T-helper 9 cell (primary cell): Measurements from ENCODE around the gene R3HCC1L.

Experiments used
- DNase-seq: peaks from one replicate; pipeline ENCODE4 v3.0.0-alpha.2; 2020

Gene R3HCC1L

DNA sequence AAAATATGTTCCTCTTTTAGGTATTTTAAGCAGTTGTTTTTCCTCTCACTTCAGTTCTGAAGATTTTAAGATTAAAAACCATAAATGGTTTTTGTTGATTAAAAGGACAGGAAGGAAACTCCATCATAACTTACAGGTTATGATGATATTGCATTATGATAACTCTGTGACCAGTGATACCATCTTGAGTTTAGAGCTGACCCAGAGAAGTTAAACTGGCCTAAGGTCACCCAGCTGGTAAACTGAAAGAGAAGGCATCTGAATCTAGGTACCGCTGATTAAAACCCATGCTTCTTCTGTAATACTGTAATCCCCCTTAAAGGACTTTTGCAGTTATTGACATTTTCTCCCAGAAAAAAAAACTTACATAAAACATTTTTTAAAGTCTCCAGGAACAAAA is 103.9 kb downstream of the R3HCC1L start:
- DNase-seq, result no peak

DNA sequence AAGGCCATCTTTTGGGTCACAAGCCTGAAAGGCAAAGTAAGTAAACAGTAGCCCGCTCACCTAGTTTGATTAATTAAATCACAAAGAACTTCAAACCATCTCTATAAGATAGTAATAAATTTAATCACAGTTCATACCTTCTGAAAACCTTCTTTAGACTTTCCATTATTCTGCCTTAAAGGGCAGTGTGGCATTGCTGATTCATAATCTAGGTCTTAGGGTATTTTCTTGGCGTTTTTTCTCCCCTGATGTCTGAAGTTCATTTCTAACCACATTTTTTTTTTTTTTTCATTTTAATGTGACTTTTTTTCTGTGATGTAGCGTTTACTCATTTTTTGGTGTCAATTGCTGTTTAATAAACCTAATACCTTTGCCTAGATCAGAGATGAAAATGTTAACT is 106.1 kb downstream of the R3HCC1L start:
- DNase-seq, result no peak

DNA sequence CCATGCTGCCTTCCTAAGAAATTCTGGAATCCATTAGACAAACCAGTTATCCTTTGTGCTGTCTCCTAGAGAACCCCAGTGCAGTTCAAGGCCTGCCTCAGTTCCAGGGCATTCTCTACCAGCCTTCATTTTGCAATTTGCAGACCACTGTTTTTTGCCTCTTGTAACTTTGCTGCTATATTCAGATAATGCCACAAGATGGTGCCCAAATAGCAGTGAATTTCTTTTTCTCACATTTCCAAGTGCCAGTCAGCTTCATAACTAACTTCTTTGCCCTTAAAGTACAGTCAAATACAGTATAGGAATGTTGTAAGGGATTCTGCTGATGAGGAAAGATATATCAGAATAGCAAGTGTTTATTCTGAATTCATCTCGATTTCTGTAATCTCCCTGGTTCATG is 108.4 kb downstream of the R3HCC1L start:
- DNase-seq, result no peak

DNA sequence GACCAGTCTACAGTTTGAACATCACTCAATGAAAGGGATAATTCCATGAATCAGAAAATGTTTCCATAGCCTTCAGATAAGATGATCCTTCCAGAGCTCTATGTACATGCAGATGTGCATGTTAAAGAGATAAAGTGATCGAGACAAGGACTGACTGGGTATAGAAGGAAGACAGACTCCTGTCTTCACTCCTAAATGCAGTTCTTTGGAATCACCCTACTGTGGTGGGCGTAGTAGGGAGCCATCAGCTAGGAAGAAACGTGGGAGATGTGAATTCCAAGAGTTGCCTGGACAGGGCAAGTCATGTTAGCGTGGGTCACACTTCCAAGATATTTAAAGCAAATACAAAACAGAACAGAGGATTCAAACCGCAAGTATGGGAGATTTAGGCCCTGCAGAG is 109.7 kb downstream of the R3HCC1L start:
- DNase-seq, result no peak

DNA sequence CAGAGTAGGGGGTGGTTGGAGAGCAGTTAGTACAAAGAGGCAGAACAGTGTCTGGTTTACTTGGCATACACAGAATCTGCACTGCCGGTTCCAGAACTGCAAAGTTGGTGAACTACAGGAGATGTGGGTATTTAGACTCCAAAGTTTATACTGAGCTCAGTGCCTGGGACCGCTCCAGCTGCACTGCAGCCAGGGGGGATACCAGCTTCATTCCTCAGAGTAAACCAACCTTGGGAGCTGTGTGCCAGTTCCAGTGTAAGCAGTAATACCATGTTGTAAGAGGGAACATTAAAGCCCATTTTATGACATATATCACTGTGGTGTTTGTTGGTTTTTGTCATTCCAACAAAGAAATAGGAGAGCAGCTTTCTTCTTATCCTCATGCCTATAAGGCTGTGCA is 110.1 kb downstream of the R3HCC1L start:
- DNase-seq, result no peak

DNA sequence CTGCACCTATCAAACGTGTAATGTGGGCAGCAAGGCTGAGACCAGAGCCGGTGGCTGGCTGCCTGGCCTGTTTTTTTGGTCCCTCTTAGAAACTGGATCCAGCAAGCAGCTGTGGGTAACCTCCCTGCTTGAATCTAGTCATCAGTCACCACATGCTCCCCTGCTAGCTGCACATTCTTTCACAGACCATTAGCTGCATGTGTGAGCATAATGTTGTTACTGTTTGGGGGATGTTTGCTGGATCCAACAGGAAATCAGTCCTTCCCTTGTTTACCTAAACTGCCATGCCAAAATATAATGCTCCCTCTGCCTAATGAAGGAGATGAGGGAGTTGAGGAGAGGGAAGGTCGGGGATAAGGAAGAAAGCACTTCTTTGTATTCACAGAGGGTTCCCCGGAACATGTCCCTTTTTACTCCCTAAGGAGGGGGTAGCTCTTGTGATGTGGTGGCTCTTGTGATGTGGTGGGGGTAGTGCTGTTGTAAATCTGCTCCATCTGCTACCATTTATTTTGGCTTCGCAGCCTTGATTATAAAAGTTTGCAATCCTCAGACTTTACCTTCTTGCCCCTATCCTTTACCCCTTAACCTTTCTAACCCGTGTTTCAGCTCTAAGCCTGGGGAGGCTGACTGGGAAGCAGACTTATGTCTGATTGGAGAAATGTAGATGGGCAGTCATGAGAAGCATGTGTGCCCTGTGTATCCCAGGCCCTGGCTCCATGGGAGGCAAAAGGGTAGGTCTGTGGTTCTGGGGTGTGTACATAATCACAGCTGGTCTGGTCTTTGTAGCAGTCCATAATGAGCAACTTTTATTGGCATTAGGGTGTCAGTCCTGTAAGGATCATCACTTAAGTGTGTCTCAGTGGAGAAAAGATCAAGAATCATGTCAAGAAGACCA is 112.7 kb downstream of the R3HCC1L start:
- DNase-seq, result no peak

DNA sequence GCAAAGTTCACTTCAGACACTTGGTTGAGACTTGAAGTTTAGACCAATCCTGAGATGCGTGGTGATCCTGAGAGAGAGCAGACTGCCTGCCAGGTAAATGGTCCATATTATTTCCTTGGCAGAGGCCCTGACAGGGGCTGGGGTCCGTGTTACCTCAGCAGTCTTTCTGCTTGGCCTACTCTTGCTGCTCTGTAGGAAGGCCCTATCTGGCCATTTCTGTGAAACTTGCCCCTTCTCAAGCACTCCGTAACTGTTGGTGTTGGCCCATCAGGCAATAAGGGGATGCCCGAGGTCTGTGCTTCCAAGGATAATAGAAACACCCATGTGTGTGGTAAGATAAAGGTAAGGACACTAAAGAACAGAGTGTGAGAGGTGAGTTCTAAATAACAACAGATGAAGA is 113.6 kb downstream of the R3HCC1L start:
- DNase-seq, result no peak

DNA sequence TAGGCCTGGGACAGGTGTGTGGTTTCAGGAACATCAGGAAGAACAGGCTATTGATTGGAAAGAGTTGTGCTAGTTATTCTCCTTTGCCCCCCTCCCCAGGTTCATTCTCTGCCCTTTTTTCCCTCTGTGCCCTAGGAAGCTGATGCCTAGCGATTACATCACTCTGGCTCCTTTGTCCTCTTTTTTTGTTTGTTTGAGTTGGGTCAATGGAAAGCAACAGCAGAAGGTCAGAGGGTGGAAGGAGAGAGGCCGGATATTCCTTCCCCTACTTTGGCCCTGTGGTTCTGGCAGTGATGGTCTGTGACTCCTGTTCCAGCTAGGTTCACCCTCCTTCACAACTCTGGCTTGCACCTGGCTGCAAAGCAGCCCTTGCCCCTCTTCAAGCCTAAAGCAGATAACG is 114.7 kb downstream of the R3HCC1L start:
- DNase-seq, result no peak

DNA sequence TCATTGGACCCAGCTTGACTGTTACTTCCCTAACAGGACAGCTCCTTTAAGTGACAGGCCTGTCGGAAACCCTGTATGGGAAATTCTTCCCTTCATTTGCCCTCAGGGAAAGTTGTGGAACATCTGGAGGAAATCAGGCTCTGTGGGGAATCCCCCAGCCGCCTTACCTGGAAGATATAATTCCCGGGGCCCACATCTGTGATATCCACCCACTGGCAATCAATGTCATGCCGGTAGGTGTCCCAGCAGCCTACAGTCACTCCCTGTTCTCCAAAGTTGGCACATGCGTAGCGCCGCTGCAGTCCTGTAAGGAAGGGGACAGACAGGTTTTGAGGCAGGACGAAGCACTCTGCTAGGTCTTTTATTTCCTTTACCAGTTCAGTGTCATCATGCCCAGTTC is 116.9 kb downstream of the R3HCC1L start:
- DNase-seq, result no peak

DNA sequence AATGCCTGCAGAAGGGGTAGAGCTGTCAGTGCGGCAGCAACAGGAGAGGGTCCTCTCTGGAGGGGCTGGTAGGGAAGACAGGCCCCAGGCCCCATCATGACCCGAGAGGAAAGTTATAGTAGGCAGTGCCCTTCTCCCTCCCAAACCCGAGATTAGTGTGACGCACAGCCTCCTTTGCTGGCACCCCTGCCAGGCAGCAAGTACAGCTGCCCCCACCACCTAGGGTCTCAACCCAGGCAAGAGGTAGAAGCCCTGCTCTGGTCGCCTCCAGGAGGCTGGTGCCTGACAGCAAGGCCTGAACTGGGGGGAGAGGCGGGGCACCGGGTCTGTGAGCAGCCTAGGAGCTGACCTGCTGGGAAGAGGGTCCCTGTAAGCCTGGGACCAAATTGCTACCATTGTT is 118.0 kb downstream of the R3HCC1L start:
- no peak for DNase-seq

DNA sequence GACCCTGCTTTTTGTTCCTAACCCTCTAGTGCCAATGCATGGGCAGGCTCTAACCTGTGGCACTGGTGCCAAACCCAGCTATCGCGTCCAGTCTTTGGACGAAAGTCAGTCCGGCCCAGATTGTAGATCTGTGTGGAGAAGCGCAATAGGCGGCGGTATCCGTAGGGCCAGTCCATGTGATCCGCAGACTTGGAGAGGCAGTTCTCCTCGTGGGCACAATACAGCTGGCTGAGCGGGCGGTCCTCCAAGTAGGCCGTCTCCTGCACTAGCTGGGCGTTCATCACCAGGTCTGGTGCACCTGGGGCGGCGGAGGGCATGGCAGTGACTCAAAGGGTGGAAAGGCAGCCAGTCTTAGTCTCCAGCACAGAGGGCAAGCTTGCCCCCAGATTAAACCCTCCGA is 119.0 kb downstream of the R3HCC1L start:
- no peak for DNase-seq

DNA sequence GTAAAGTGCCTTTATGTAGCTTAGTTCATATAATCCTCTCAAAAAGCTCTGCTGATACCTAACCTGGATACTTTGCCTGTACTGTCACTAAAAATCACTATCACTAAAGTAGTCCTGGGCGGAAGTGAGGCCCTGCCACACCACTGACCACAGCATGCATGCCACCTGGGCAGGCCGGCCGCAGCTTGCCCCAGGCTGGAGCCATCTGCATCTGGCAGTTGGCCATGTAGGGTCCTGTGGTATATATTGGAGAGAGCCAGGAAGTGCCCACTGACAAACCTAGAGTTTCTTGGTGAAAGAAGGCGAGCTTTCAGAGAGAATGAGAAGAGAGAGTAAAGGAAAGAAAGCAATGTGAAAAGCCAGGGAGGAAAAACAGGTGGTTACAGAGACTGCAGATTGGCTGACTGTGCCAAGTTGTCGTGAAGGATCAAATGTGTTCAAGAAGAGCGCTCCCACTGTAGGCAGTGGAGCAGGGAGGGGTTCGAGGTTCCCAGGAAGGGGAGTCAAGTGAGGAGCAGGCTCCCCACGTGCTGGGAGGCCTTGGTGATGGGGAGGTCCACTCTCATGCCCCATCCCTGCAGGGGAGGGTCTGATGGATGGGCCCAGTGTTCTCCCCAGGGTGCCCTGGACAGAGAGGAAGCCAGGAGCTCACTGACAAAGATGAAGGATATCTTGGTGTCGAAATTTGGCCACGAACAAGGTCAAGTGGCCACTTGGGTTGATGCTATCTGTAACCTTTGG is 119.9 kb downstream of the R3HCC1L start:
- no peak for DNase-seq

DNA sequence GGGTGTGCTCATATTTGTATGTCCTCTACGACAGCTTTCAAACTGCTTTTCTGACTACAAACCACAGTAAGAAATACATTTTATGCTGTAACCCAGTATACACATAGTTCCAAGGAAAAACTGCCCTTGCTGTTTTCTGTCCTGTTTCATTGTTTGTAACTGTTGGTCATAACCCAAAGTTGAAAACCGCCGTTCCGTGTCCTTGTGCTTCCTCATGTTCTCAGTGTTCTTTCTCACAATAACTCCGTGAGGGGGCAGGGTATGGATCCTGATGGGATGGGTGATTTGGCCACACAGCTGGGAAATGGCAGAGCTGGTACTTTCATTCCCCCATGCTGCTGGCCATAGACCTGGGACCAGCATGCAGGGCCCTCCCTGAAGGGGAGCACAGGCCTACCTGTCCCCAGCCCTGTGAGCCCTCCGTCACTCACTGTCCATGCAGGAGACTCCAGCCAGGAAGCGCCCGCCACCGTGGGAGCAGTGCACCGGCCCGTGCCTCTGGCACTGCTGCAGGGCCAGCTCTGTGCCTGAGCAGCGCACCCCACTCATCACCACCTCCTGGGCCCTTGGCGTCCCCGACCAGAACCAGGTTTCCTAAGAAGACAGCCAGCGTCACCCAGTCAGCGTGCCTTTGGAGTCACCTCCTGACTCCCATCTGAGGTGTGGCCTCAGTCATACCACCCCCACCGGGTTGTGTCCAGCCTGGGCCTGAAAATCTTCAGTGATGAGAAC is 120.9 kb downstream of the R3HCC1L start:
- DNase-seq, result no peak

DNA sequence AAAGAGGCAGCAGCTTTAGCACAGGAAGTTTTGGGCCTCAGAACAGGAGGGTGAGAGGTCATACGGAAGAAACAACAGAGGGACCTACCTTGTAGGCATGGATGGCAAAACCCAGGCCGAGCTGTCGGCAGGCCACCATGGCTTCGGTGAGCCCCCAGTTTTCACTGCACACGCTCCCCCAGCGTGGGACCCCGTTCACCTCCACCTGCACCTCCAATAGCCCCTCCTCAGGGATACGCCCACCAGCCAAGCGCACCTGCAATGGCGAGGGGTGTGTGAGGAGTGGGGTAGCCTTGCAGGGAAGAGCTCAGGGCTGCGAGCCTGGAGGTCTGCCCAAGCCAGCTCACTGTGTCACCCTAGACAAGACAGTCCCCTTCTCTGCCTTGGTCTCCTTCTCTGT is 122.2 kb downstream of the R3HCC1L start:
- DNase-seq, result no peak

DNA sequence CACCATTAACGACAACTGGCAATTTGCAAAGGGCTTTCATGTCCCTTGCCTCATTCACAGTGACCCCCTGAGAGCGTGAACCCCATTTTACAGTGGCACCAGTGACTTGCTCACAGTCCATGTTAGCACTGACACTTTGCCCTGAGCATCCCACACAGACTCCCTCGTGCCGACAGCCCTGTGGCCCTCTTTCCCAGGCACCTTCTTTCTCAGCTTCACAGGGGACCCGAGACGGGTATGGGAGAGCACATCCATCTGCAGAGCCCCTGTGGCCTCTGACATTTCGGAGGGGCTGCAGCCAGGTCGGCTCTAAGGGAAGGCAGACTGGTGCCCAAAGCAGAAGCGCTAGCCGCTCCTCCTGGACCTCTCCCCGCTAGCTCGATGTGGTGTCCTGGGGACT is 122.7 kb downstream of the R3HCC1L start:
- DNase-seq, result no peak

DNA sequence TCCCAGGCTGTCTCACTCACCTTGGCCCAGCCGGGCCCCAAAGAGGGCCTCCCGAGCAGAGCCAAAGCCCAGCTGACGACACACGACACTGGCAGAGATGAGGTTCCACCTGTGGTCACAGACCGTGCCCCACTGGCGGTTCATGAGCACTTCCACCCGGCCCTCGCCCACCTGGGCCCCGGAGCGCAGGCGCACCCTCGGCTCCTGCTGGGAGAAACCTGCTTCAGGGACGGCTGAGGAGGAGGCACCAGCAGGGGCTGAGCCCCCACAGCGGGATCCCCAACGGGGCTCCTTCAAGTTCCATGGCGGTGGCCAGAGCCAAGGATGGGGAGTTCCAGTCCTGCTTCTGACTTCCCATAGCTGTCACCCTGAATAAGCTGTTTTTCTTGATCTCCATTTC is 123.5 kb downstream of the R3HCC1L start:
- no peak for DNase-seq

DNA sequence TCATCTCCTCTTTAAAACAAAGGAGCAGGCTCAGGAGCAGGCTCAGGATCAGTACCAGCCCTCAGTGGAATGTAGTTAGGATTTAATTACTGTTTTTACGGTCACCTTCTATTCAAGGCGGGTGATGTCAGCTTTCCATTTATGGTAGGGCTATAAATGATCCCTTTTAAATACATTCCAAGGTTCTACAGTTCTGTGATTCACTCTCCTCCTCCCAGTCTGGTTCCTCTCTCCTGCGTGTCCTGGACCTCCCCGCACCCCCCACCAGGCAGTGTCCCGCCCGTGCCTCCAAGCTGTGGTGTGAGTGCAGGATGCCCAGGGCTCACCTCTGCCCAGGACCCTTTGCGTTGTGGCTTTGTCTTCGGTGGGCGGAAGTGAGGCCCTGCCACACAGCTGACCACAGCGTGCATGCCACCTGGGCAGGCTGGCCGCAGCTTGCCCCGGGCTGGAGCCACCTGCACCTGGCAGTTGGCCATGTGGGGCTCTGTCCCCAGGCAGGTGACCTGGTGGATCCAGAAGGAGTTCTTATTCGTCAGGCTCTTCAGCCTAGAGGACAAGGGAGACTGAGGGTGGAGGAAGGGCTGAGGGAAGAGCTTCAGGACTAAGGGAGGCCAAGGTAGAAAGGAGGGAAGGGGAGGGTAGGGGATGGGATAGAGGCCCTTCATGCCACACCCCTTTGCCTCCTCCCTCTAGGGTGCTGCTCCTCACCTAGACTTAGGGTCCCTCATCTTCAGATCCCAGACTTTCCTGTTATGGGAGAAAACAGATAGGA is 124.4 kb downstream of the R3HCC1L start:
- DNase-seq, result no peak

DNA sequence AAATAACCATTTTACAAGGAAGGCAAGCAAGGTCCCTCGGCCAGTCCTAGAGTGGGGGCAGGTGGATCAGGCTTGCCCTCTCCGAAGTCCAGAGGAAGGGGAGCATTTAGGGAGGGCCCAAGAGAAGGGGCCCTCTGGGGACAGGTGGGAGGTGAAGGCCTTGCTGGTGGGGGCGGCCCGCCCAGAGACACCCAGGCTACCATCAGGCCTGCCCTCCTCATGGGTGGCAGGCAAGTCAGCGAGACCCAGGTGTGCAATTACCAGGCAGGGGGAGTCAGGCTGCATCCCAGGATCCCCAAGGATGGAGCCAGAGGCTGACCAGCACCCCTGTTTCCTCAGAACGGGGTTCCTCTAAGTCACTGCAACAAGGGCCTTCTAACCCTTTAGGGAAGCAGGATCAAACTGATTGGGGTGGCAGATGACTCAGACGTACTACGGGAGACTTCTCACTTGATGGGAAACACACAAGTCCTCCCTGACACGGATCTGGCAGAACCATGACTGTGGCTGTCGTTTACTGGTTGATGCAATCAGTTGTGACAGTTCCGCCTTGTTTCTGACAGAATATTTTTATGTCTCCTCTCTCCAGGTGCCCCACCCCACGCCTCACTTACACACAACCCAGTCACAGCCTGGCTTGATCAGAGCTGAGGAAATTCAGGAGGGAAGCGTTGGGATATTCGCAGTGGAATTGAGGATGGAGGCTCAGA is 125.3 kb downstream of the R3HCC1L start:
- DNase-seq, result no peak

DNA sequence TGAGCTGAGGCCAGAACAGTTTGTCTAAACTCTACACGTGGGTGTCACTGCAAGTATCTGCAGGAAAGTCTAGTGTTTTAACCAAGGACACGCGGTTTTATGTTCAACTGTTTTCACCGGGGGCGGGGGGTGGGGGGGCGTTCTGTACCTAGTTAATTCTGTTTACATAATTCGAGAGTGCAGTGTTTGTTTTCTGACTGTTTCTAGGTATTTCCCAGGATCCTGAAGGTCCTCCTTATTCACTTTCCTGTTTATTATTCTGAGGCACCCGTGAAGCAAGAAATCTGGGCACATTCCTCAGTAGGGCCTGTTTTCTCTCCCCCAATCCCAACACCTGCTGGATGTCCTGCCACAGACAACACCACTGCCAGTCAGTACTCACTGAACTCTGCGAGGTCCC is 125.9 kb downstream of the R3HCC1L start:
- DNase-seq, result no peak

DNA sequence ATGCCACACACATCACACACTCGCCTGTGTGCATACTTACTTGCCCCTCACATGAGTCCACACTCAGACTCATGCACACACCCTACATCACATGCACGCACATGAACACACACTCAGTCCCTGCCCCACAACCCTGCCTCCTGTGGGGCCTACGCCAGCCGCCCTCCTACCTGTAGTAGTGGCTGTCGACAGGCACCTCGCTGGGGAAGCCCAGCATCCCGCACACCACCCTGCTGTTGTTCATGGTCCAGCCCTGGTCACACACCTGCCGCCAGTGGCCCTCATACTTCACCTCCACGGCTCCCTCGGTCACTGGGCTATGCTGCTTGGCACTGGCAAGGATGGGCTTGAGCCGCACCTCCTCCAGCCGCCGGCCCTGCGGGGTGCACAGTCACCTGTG is 126.3 kb downstream of the R3HCC1L start:
- no peak for DNase-seq

DNA sequence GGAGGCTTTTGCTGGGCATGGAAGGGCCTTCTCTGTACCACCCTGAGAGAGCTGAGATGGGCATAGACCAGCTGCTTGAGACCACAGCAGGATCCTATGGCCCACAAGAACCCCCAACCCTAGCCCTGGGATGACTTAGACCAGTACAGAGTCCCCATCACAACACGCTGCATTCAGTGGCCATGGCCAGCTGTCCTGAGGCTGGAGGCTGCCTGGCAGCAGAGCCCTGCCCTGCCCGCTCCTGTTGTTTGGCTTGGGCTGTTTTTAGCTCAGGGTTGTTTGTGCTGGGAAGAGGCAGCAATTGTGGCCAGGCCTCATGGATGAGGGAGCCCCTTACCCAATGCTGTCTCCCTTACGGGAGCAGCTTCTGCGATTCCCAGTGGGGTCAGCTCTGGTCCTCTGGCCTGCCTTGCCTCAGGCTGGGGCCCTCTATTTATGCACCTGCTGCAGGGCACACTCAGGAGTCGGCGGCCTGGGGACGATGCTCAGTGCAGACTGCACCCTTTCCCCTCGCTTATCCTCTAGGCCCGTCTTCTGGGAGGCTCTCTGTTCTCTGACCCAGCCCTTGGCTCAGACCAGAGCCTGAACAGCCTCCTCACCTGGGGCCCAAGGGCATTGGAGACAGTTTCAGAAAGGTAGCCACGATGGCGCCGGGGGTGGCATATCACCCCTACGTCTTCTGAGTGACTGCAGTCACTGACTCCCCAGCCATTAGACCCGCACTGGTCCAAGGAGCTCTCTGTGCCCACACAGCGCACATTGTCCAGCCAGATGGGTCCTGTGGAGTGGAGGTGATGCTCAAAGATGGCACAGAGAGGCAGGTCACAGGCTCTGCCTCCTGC is 127.2 kb downstream of the R3HCC1L start:
- no peak for DNase-seq
